Left colon (tissue), 2 donors: ENCODE results near the gene CLEC20A. TPM values are rescaled to one million over a fixed set of nuclear protein-coding genes. Genes with fewer than 3 reads are reported as not detected.
A peak's percentile ranks its signal among the peaks of the same experiment; 100 is the strongest.

Experiments used
- ATAC-seq: fragments of 200-7000 bp; cut with Tn5 transposase; one replicate; pipeline ENCODE4 v1.9.1; 2020; ENCODE audit warnings: mild to moderate bottlenecking, moderate library complexity
- DNase-seq, 2 donors: peaks; one replicate each; pipeline ENCODE4 v3.0.0-alpha.2; 2020
- intact Hi-C, 2 donors: fragments of 100-400 bp; cut with DNase I in 1 of 2; cut with micrococcal nuclease in 1 of 2; formaldehyde crosslinking; loops; one replicate each; pipeline versions ENCODE4 v1.11.2 to v1.14.0; 2022; cut with DNase I, micrococcal nuclease
- total RNA-seq, 2 donors: library from RNA; stranded (reverse); fragmentation: NEBNext Ultra II Directional; extraction: Animal tissue kit (Norgen Biotek cat#: 25700); gene quantifications; one replicate each; pipeline ENCODE4 v1.2.1, GENCODE V29; 2021
- donor health status: DM: no; HTN: no; CAD: no.
- donor health status: DM: yes; HTN: yes; CAD: no.

Gene CLEC20A
- total RNA-seq, 2 donors from 2014 or later: not detected

DNA sequence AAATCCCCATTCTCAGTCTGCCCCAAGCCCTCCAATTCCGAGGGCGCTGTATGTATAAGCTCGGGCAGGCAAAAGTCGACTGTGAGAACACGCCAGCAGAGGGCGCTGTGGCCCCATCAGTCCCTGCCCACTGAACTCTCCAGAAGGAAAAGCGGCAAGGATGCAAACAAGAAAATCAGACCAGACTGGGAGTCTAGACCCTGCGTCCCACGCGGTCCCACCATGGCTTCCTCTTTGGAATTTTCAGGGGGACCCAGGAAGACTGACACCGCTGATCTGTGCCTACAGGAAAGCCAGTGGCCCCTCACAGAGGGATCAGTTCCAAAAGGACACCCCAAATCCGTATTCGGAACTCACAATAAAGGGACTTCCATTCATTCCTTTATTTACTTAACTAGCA lies 35.6 kb upstream of the CLEC20A start:
- peak; percentile 64 for ATAC-seq
- peak; percentile 71 to 91 for DNase-seq
- intact Hi-C loops: loop anchor here (5.0 to 10.0 kb wide), 2 partner anchors 470 to 472 kb away; no protein-coding TSS in a partner anchor

DNA sequence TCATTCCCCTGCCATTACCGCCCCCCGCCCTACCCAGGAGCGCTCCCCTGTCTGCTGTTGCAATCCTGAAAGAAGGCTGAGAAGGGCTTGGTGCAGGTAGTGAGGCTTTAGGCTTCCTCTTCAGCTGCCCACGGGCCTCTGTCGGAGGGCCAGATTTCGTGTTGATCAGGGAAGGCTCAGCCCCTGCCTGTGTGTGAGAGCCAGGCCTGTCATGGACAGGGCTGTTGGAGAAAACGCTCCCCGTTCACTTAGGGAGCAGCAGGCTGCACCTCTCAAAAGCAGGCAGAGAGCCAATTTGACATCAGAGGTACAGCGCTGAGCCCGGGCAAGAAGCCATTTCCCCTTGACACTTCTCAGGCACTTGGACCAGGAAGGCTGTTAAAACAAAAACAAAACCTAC lies 35.1 kb upstream of the CLEC20A start:
- ATAC-seq (peak; percentile 22), DNase-seq (no peak)
- intact Hi-C loops: loop anchor here (5.0 to 10.0 kb wide), 2 partner anchors 470 to 473 kb away; no protein-coding TSS in a partner anchor

DNA sequence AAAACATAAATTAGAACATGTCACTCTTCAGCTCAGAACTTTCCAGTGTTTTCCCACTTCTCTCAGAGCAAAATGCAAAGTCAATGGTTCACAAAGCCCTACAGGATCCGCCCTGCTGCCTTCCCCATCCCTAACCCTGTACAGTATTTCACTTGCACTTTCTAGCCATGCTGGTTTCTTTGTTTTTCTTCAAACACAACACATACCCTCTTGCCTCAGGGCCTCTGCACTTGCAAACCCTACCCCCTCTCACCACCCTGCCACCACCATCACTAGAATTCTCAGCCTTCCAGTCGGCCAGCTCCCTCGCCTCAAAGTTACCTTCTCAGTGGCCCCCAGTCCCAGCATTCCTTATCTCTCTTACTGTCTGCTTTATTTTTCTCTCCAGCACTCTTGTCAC lies 33.7 kb upstream of the CLEC20A start:
- ATAC-seq: no peak
- intact Hi-C loops: loop anchor here (5.0 to 10.0 kb wide), 2 partner anchors 472 to 474 kb away; no protein-coding TSS in a partner anchor
- DNase-seq: no peak

DNA sequence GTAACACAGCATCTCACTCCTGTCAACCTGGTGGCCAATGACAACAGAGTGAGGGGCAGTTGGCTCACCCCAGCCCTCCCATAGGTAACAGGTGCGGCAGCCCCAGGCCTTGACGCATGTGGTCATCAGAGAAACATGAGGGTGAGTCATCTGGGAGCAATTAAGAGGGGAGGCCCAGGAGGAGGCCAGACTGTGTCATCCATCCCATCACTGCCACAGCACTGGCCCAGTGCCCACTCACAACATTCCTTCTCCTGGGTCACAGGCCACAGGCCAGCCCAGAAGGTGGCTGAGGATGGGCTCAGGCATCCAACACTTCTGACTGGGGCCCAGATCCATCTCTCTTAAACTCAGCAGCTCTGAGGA lies 33.3 kb upstream of the CLEC20A start:
- no peak for DNase-seq
- intact Hi-C loops: loop anchor here (5.0 to 10.0 kb wide), 2 partner anchors 472 to 475 kb away; no protein-coding TSS in a partner anchor
- ATAC-seq: peak; percentile 18

DNA sequence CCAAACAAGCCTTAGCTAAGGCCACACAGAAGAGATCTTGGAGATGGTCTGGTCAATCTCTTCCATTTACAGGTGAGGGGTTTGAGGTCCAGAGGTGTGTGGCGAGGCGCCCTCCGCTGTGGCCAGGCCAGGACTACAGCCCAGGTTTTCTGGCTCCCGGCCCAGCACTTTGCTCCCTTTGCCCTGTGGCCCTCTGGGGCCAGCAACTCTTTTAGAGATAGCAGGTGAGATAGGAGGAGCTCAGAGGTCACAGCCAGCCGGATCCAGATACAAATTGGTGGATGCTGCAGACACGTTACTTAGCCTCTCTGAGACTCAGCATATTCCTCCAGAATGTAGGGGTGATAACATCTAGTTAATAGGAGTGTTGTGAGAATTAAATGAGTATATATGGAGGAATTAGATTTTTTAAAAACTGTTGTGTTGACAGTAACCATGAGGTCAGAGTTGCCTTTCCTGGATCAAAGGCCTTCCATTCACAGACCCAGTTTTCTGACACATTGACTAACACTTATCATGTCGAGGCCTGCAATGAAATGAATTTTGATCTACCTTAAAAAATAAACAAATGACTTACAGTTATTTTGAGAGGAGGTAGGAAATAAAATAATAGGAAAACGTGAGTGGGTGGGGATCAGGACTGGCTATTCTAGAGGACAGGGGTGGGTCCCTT lies 32.7 kb upstream of the CLEC20A start:
- no peak for ATAC-seq
- DNase-seq: no peak
- intact Hi-C loops: loop anchor here (5.0 to 10.0 kb wide), 2 partner anchors 473 to 475 kb away; no protein-coding TSS in a partner anchor

DNA sequence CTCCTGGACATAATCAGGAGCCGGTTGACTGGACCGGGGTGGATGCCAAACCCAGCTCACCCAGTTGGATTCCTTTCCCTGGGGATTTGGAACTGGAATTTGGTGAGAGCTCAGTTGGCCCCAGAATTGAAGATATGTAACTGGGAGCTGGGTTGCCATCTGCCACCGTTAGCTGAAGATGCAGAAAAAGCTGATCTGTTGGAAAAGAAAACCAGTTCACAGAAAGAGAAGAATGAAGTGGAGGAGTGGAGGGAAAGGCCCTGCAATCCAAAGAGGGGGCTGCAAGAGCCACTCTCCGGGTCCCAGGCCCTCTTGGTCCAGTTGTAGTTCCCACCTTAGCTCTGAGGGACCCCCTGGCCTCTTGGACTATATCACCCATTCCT lies 32.2 kb upstream of the CLEC20A start:
- ATAC-seq (no peak), DNase-seq (no peak)
- intact Hi-C loops: no loop called here

DNA sequence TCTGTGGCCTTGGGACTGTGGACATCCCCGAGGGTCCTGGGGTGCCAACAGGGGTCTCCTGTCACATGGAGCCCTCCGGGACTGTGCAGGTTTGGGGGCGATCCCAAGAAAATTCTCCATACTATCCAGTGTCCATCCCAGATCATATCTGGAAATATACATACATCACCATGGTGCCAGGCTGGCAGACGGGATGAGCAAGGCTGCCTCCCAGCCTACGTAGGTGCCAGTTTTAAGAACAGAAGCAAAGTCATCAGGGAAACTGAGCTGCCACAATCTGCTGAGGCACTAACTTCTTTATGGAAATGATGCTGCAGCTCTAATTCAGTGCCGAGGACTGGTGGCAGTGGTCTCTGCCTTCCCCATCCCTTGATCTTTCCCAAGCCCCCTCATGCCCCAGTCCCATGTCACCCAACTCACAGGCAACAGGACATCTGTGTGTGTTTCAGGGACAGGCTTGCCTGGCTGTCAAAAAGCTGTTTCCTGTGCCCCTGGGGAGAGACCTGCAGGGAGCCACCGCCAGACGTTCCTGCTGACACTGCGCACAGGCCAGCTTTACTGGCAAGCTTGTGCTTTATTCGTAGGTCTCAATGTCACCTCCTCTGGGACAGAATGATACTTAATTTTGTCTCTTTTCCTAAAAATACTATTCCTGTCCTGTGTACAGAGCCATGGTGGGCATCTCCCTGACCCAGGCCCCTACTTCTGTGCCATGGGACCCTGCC lies 31.6 kb upstream of the CLEC20A start:
- intact Hi-C loops: no loop called here
- ATAC-seq (no peak), DNase-seq (no peak)

DNA sequence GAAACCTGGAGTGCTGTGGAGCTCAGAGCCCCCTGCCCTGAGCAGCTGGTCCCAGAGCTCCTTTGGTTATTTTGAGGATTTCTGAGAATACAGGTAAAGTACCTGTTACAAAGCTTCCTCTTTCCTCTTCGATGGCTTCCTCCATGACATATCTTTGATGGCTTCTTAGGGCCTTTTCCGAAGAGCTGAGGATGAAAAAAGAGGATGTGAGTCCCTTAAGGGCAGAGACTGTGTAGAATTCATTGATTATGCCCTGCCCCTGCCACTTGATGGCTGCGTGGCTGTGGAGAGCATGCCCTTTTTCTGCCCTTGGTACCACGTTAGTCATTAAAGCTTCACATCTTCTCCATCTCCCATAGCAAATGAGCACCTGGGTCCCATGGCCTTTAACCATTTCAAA lies 30.4 kb upstream of the CLEC20A start:
- ATAC-seq (no peak), DNase-seq (no peak)
- intact Hi-C loops: no loop called here

DNA sequence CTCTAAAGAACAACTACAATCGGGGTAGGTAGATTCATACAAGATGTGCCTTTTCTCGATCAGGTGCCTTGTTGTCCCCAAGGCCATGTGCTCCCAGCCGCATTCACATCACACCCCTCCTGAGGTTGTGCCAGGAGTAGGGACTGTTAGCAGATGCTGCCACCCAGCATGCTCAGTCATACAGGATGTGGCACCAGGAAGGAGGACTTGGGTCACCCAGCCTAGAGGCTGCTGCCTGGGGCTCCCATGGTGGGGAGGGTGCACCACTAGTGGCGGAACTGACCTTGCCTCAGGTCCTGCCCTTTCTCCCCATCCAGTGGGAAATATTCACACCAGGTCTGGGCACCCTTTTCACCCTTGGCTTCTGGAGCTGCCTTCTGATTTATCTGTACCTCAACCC lies 24.5 kb upstream of the CLEC20A start:
- DNase-seq (no peak), ATAC-seq (no peak)
- intact Hi-C loops: no loop called here

DNA sequence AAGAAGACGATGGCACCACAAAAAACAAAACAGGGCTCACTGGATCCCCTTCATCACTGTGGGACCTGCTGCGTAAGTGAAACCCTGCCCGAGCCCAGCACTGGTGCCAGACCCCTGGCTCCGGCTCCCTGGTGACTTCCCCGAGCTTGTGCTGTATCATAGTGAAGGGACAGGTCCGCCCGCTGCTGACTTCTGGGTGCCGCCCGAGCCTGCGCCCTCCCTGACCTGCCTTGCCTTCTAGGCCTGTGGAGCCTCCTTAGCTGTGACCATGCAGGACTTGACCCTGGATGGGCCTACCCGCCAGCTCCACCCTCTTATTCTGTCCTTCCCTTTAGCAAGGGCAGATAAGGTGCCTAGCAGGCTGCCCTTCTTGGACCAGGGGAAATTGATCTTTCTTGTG lies 24.0 kb upstream of the CLEC20A start:
- ATAC-seq (no peak), DNase-seq (no peak)
- intact Hi-C loops: no loop called here

DNA sequence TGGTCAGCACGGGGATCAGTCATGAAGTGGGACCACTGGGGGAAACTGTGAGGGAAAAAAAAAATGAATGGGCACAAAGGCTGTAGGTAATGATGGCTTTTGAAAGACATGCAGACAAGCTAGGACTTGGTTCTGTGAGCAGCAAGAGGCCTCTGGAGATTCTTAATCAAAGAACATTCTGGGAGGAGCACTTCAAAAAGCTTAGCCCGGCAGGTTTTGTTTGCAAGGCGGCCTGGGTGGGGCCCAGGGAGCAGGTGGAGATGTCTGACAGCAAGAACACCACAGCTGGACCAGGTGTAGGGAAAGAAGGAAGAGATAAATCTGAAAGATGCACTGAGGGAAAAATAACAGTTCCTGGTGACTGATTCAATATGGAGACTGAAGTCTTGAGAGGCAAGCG lies 22.1 kb upstream of the CLEC20A start:
- intact Hi-C loops: no loop called here
- DNase-seq: no peak
- ATAC-seq: peak; percentile 64

DNA sequence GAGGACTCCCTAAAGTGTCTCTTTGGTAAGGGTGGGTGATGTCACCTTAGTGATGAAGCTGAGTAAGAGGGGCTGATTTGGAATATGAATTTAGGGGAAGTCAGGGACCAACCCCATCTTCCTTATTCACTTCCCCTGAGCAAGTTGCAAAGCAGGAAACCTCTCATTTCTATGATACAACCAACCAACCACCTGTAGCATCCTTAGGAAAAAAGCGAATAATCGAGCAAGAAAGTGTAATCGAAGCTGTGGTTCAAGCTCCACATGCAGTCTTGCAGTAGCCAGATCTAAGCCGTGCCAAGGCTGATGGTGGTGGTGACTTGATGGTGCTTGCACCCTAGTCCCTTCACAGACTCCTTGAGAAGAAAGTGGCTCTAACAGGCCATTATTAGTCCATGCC lies 19.3 kb upstream of the CLEC20A start:
- no peak for DNase-seq

DNA sequence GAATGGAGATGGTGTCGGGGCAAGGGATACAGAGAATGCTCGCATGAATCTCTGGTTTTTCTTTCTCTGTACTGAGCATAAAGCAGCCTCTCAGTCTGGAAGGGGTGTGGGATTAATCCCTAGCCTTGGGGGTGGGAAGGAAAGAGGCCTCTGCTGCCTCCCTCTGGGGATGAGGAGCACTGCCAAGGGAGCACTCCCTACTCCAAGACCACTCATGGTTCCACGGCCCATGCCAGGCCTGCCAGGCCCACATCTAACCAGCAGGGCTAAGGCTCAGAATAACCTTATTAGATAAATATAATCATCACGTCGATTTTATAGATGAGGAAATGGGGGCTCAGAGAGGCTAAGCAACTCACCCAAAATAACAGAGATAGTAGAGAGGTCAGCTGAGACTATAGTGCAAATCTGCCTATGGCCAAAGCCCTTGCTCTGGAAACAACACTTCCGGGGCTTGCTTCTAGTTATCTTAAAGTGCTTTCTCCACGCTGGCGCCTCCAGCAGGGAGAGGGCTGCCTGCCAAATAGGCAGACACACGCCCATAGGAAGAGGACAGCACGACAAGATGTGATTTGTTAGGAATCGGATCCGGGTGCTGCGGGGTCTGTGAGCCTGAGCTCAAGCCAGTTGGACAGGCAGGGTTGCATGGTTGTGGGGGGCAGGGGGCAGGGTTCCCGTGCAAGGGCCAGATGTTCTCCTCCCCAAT lies 16.7 kb upstream of the CLEC20A start:
- ATAC-seq: peak; percentile 94
- intact Hi-C loops: no loop called here

More for the DNA sequence above, 19.3 kb upstream of the CLEC20A start:
- ATAC-seq: no peak
- intact Hi-C loops: no loop called here

DNA sequence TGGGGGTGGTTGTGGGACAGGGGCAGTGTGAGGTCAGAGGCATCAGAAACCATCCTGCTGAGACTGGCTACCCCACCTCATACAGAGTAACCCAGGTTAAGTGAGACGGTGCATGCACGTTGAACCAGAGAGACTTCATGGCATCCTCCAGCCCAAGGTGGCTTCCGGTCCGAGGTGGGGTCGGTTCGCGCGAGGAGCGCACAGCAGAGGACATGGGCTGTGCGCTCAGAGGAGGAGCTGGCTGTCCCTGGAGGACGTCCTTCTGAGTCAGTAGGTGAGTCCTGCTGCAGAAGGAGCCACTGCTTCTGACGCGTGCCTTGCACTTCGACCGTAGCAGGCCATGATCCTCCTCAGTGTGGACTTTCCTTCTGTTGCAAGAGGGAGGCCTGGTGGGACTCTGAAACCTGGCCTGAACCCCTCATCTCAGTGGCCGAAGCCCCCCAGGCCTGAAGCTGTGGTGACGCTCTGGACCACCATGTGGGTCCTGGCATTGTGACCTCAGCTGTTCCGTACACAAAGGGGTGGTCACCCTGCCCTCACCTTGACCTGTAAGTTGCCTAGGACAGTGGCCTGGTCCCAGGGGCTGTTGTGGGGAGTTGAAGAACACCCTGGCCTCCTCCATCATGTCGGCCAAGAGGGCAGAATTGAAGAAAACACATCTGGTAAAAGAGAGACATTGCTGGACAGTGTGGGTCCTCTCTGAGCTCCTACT lies 16.0 kb upstream of the CLEC20A start, which contains the start of gene TEX35:
Gene TEX35 (plus strand): TSS at position 544 of the 712 bp plus-strand sequence. CDS start 80 bp downstream, at position 624.
- DNase-seq (no peak), ATAC-seq (no peak)
- intact Hi-C loops: no loop called here

More for the DNA sequence above, 16.7 kb upstream of the CLEC20A start:
- peak in 1 of 2 donors; percentile 55 for DNase-seq

DNA sequence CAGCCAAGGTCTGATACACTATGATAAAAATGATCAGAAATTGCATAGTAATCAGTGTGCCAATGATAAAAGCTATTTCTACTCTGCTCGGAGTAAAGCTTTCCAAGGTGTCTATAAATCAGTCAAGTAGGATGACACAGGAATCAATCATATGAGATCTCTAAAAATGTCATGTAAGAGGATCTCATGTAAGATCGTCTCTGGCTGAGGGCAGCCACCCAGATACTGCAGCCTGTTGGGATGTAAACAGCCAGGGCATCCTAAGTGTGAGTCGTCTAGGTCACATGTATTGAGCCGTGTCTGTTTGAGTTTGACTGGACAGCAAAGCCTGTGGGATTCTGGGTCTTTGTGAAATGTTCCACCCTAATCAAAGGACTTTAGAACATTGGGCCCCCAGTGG lies 13.4 kb upstream of the CLEC20A start:
- ATAC-seq (no peak), DNase-seq (no peak)
- intact Hi-C loops: no loop called here

DNA sequence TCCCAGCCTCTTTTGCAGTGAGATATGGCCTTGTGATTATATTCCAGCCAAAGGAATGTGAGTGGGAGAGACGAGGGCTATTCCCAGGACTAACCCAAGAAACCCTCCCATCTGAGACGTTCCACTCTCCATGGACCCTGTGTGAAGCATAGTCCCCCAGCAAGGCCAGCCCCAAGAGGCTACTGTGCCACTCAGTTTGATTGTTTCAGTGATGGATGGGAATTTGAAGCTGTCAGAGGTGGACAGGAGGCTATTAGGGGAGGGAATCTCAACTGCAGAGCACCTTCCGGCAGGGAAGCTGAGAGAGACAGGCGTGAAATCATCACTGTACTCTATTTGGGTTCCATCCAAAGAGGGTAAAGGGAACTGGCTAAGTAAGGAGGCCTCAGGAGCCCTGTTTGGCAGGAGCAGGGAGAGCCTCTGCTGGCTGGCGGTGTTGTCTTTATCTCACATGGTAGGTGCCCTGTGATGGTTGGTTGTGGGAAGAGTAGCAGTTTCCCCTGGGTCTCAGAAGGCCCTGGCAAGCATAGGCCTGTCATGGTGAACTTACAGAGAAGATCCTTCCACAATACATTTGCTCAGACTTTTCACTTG lies 12.7 kb upstream of the CLEC20A start:
- DNase-seq: no peak
- intact Hi-C loops: no loop called here
- no peak for ATAC-seq

DNA sequence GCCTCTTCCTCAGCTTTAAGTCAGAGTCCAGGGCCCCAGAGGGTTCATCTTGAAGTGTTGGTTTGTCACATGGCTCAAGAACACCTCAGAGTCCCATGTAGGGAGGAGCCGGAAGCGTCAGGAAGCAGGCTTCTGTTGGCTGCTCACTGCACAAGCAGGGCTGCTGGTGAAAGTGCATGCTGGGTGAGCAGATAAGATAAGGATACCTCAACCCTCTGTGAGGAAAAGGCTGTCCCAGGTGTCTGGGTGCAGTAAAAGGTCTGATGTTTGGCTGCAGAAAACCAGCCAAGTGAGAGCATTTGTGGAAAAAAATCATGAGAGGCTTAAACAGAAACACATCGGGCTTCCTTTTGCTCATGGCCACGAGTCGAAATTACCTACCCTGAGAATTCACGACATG lies 9.9 kb upstream of the CLEC20A start:
- intact Hi-C loops: no loop called here
- DNase-seq (peak in 1 of 2 donors; percentile 19), ATAC-seq (peak; percentile 94)

DNA sequence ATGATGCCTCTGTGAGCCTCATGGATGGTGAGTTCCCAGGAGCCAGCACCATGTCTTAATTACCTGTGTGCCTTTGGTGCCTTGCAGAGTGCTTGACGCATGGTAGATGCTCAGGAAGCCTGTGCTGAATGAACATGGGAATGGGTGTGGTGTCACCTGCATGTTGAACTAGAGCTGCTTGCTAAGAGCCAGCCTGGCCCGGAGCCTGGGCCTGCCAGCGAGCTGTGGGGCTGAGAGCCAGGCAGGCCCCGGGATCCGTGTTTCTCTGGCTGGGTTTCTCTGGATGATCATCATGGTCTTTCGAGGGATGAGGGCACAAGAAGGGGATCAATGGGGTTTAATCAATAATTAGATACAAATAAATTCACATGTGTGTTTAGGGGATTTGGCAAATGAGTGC lies 9.4 kb upstream of the CLEC20A start:
- intact Hi-C loops: no loop called here
- ATAC-seq (no peak), DNase-seq (no peak)

DNA sequence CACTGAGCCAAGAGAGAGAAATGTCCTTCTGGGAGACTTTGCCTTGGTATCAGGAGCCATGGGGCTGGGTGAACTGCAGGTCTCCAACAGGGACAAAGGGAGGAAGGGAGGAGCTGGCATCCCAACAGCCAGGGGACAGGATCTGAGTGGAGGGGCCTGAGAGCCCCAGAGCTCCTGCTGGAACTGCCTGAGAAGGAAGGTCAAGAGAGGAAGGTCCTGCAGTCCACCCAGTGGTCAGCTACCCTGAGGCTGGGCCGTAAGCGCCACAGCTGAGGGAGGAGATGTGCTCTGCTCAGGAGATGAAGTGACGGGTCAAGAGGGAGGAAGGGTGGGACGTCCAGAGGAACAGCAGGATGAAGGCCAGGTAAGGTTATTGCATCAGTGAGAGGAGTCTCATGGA lies 7.5 kb upstream of the CLEC20A start:
- ATAC-seq: no peak
- no peak for DNase-seq
- intact Hi-C loops: no loop called here
